AG09319 (cell line): Measurements from ENCODE around the gene C5orf58.
A peak's percentile ranks its signal among the peaks of the same experiment; 100 is the strongest.

Experiments used
- DNase-seq: peaks from one replicate; pipeline ENCODE4 v3.0.0-alpha.2; 2010; ENCODE audit warnings: low read depth; ENCODE audit errors: extremely low read depth
- TF ChIP-seq, protein P1 (sequence below): IDR thresholded peaks from 2 replicates; pipeline ENCODE4 v1.5.1; 2011; ENCODE audit warnings: low read depth, mild to moderate bottlenecking, inconsistent platforms, low read length, moderate library complexity

The C5orf58 gene

DNA sequence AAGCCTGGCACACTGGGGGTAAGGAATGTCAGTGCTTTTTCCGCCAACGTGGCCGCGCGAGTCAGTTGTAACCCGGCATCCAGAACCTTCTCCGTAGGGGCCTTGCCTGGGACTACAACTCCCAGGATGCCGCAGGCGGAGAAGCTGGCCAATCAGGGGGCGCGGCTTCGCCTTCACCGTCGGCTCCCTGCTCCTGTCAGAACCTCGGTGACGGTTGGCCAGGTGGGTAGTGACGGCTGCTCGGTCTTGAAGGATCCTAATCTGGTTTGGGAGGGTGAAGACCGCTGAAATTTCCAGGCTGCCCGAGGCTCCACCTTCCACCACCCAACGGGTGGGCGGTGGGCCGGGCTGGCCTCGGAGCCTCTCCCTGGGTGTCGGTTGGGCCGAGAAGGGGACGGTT is at the start of gene C5orf58:
Gene C5orf58, plus strand, starts transcription at position 200 of the 400 bp plus-strand sequence. CDS start 1,992 bp downstream, outside the sequence.
- TF ChIP-seq, protein P1, sequence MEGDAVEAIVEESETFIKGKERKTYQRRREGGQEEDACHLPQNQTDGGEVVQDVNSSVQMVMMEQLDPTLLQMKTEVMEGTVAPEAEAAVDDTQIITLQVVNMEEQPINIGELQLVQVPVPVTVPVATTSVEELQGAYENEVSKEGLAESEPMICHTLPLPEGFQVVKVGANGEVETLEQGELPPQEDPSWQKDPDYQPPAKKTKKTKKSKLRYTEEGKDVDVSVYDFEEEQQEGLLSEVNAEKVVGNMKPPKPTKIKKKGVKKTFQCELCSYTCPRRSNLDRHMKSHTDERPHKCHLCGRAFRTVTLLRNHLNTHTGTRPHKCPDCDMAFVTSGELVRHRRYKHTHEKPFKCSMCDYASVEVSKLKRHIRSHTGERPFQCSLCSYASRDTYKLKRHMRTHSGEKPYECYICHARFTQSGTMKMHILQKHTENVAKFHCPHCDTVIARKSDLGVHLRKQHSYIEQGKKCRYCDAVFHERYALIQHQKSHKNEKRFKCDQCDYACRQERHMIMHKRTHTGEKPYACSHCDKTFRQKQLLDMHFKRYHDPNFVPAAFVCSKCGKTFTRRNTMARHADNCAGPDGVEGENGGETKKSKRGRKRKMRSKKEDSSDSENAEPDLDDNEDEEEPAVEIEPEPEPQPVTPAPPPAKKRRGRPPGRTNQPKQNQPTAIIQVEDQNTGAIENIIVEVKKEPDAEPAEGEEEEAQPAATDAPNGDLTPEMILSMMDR: no peak
- no peak for DNase-seq

DNA sequence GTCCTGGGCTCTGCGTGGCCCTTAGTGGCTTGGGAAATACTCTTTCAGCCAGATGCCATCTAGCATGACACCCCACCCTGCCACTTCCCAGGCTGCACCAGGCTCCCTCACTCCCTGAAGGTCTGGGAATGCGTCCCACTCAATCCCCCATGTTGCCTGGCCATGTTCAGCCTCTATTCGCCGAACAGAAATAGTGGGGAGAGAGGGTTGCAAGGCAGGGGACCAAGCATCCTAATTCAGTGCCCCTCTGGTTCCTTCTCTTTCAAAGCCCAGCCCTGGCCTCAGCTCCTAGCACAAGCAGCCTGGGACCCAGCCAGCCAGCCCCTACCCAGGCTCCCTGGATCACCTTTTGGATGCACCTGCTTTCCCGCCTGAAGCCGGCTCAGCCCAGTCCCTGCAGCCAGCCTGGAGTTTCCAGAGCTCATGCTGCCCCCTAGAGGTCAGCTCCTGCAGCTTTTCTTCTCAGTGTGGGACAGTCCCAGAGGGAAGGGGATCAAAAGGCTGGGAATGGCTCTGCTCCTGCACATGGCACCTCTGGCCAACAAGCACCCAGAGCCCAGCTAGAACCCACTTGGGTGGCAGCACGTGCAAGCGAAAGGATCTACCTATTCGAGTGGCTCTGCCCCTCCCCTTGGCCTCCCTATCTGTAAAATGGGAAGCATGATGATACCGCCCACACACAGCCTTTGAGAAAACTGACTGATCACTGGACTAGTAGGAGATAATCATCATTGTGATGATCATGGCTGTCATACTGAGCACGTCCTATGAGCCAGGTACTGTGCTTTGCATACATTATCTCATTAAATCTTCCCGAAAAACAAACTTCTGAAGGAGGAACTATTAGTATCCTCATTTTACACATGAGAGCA is 48.7 kb upstream of the C5orf58 start:
- TF ChIP-seq, protein P1: peak; percentile 92

DNA sequence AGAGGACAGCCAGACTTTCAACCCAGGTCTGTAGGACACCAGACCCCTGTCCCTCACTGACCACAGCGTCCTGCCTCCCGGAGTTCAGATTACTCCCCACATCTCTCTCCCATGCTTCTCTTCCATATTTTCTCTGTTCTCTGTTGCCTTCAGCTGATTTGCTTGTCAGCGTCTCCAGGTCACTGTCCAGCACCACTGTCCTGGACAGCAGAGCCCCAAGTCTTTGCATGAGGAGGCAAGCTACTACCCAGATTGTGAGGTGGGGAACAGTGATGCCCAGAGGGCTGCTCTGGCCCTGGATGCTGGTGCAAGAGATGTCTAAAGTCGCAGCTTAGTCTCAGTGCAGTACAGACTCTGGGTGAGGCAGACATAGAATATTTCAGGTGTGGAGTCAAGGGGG is 48.0 kb upstream of the C5orf58 start:
- no peak for DNase-seq
- TF ChIP-seq, protein P1: no peak

More for the DNA sequence above, 48.7 kb upstream of the C5orf58 start:
- no peak for DNase-seq

DNA sequence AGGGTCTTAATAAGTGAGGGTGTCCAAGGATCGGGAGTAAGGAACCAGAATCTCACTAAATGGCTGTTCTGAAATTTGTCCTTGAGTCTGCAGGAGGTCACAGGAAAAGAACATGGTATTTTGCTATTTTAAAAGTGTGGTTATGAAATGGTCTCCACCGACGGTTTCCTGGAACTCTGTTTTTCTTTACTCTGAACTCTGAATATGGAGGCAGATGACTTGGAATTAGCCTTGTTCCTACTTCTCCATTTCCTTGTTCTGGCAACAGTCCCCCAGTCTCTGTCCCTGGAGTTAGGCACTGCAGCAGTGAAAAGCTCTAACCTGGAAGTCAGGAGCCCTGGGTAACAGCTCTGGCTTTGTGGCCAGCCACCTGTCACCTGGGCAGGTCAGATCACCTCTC is 46.6 kb upstream of the C5orf58 start:
- DNase-seq: no peak
- TF ChIP-seq, protein P1: no peak

GRCh38 chr5:170186856-170187255 is 45.9 kb upstream of the C5orf58 start:
- no peak for DNase-seq
- TF ChIP-seq, protein P1: no peak

DNA sequence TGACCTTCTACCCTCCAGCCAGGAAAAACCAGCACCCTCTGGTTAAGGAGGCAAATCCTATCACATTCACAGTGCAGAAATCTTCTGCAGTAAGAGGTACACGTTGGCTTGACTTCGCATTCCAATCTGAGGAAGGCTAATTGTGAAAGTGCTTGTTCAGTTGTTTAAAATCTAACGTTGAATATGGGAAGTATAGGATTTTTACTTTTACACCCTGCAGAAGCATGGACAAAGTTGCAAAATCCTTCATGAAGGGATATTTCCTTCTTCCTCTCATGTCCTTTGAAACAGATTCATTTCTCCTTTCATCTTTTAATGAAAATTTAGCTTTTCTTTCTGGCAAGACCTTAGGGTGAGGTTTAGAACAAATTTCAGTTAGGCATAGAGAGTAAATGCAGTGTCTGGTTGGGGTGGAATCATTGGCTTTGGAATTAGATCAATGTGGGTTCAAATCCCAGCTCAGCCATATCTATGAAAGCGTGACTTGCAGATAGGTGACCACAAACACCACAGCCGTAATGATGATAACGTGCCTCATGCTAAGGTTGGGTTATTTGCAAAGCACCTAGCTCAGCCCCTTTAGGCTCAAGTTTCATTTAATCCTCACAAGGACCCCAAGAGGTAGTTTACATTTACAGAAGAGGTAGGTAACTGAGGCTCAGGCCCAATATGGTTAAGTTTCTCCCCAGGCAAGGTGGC is 42.2 kb upstream of the C5orf58 start:
- TF ChIP-seq, protein P1: no peak
- DNase-seq: no peak

DNA sequence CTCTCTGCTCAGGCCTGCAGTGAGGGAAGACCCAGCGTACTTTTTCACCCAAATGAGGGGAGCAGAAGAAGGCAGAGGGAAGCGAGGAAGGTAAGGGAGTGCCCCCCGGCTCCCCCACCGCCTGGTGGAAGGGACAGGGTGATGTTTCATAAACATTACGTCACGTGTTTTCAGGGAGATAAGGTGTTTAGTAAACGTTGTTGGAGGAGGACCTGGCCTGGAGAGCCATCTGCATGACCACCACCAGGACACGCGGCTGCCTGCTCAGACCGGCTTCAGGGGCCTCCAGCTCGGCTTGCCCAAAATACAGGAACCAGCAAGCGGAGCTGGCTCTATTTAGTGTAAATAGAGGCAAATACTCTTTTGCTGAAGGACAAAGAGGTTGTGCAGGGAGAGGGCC is 40.0 kb upstream of the C5orf58 start:
- DNase-seq: no peak
- TF ChIP-seq, protein P1: no peak
